Glomerular endothelial cell (primary cell): ENCODE measurements around the gene PTPRD. TPM values are rescaled to one million over a fixed set of nuclear protein-coding genes. Genes with fewer than 3 reads are reported as not detected.
A peak's percentile ranks its signal among the peaks of the same experiment; 100 is the strongest.

Experiments used
- DNase-seq: peaks from one replicate; pipeline ENCODE4 v3.0.0-alpha.2; 2011; ENCODE audit warnings: low read depth, low spot score; ENCODE audit errors: extremely low read depth
- total RNA-seq: library from RNA; depleted of rRNA; stranded (reverse); fragments of >200 nt; gene quantifications from 2 replicates; pipeline ENCODE4 v1.2.3, GENCODE V29; 2015

PTPRD gene
- total RNA-seq, 1 donor from 2014 or later: 4.1 TPM

DNA sequence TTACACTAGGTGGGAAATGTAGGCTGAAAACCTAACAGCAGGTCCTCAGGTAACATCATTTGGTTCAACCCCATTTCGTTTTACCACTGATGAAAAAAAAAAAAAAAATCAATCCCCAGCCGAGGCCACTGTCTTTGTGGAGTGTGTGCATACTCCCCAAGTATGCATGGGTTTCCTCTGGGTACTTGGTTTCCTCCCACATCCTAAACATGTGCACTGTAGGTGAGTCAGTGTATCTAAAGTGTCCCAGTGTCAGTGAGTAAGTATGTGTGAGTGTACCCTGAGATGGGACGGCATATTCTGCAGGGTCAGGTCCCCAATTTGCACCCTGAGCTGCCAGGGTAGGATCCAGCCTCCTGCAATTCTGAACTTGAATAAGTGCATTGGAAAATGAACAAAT lies 1846.7 kb downstream of the PTPRD start:
- DNase-seq: no peak

DNA sequence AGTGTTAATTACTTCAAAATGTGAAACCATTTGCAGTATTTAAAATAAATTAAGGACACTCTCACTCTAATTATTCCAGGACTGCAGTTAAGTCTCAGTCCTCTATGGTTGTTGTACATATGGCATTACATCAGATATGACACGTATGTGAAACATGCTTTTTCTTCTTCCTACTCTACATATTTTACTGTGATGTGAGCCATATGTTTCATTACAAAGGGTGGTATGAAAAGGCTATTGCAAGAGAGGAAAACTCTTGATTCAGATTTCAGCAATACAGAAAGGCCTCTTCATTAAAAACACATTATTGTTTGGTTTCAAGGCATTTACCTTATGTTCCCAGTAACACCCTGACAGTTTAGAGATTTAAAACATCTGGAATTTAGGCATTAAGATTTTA lies 1848.8 kb downstream of the PTPRD start:
- DNase-seq: no peak

DNA sequence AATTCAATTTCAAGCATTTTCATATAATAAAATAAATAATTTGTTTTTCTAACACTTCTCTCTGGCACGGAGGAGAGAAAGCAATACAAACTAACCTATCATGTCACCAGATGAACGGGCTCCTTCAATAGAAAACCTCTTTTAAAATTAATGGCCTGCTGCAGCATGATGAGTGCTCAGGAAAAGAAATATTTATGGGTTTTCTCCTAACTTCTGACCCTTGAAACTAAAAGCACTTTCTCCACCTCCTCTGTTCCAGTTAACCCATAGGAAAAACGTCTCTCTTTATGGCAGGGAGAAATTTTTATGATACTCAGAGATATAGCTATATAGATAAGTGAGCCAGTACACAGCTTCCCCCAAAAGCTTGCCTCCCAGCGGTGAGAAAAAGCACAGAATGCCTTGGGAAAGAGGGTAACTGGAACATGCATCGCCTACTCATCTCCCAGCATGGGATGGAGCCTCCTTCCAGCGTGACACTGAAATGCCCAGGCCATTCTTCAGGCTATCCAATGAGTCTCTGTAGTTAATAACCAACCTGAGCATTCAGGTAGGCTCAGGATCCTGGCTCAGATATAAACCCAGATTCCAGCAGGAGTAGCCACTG lies 1850.2 kb downstream of the PTPRD start:
- DNase-seq: no peak

DNA sequence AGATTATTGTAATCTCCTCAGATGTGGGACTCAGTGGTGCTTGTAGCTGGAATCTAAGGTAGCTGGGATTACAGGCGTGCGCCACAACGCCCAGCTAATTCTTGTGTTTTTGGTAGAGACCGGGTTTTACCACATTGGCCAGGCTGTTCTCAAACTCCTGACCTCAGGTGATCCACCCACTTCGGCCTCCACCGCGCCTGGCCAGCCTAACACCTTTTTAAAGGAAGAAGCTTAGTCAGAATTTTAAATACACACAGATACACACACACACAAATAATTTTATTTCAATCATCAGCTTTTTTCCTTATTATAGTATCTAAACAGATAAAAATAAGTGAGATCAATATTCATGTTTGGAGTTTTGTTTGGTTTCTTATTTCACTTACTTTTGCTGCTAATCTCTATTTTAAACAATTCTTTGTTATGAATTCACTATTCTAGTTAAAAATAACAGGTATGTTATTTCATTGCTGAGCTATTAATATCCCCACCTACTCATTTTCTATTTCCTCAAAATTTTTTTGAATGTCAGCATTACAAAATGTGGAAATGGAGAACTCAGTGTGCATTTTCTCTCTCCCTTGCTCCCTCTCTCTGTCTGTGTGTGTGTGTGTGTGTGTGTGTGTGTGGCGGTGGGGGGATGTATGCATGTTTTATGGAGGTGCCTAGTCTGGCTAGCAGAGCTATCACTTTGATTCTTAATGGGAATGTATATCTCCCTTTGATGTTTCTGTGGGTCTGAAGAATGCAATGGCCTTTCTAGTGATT lies 1852.6 kb downstream of the PTPRD start:
- no peak for DNase-seq

DNA sequence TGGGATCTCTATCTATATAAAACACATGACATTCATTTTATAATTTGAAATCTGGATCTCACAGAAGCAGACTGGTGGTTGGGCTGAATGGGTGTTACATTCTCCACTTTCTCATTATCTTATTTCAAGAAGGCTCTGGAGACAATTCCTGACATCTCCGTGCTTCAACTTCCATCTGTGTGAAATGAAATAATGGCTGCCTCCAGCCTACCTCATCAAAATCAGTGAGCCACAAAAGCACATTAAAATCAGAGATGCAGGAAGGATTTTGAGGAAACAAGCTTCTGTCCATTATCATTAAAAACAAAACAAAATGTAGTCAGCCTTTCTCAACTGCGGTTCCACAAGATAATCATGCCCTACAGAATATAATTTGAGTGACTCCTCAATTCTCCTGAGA lies 1854.9 kb downstream of the PTPRD start:
- no peak for DNase-seq

DNA sequence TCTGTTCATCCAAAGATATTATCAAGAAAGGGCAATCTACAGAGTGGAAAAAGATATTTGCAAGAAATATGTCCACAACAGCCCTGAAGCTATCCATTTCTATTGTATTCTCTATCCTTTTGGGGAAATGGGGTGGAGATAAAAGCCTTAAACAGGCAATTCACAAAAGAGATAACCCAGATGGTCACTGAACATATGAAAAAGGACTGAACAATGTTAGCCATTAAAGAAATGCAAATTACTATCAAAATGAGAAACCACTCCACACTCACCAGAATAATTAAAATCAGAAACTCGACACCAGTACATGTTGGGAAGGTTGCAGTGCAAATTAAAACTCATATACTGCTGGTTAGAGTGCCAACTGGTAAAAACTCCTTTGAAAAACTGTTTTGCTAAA lies 1858.1 kb downstream of the PTPRD start:
- DNase-seq: no peak

DNA sequence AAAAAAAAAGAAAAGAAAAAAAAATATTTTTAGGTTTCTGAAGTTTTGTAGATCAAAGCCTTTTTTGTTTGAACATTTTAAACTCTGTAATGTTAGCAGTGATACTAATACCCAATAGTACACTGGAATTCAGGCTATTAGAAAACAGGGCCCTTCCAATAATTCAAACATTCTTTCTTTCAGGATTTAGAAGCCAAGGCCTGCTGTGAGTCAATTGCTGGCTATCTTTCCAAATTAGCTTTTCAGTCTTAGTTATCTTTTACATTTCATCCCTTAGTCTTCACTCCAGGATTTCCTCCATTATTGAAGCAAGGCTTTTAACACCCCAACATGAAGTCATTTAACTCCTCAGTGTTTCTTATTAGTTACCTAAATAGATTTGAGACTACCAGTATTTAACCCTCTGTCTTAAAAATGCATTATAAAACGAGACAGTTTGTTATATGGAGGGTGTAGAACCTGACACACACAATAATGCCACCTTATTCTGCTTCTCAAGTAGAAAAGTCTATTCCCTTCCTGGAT lies 1861.3 kb downstream of the PTPRD start:
- DNase-seq: no peak

DNA sequence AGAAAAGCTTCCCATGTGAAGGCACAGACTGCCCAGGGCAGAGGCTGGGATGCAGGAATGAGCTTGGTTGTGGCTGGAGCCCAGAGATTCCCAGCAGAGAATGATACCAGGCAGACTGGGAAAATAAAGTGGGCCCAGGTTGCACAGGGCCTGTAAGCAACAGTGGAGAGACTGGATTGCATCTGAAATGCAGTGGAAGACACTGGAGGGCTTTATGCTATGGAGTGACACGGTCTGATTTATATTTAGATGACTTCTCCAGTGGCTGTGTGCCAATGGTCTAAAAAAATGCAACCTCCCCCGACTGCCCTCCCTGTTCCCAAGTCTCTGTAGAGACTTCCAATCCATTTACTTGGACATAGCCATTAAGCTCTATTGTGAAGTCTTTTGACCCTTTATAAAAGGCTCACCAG lies 1862.2 kb downstream of the PTPRD start:
- no peak for DNase-seq

DNA sequence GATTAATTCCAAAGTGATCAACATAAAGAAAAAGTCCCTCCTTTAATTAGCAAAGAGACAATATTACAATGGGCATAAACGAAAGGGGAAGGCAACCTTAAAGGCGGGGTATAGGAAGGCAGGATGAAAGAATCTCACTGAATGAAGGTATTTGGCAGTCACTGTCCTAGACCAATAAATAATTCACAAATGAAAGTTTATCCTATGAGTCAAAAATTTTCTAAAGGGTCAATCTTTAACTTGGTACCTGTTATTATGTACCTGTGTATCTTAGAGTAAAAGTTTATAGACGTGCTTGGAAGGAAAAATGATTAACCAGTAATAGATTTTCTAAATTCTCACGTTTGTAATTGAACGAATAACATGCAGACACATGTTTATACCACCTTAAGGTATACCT lies 1867.5 kb downstream of the PTPRD start:
- no peak for DNase-seq

DNA sequence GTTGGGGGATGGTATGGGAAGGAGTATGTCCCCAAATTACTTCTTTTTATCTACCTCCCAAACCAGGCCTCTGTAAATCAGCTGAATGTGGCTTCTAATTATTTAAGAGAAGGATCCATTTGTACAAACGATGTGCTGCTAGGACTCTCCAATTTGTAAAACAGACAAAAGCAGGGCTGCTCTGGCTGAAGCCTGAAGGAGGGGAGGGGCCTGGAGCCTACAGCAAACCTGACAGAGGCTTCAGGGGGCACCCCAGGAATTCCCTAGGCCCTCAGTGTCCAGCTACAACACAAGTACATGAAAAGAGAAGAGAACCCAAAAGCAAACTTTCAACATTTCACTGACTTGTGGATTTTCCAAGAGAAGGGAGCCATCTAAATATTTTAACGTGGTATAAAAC lies 1873.9 kb downstream of the PTPRD start:
- no peak for DNase-seq

DNA sequence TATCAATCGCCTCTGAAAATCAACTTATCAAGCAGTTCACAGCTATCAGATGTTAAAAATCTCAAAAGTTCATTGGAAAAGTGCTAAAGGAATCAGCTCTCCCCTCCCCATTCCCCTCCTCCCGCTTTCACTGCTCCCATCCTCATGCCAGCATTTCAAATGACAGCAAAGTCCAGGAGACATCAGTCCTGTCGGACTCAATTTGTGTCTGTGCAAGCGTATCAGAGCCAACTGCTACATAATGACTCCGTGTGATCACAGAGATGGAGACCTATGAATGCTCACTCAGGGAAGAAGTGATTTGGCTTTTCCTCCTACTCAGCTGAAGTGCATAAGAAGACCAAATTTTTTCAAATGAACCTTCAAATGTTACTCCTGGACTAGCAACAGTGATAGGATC lies 1876.0 kb downstream of the PTPRD start:
- no peak for DNase-seq

DNA sequence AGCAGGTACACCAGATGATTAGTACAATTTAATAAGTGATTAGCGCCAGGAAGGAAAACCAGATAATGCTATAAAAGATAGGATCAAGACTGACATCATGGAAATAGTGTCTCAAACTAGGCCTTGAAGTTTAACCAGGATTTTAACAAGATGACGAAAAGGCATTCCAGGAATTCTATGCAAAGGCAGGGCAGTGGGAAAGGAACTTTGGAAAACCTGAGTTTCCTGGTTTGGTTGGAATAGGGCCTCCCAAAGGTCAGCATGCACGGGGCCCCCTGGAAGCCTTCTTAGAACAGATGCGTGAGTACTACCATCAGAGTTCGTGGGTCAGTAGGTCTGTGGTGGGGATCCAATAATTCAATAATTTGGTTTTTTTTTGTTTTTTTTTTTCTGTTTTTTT lies 1878.0 kb downstream of the PTPRD start:
- peak; percentile 58 for DNase-seq

DNA sequence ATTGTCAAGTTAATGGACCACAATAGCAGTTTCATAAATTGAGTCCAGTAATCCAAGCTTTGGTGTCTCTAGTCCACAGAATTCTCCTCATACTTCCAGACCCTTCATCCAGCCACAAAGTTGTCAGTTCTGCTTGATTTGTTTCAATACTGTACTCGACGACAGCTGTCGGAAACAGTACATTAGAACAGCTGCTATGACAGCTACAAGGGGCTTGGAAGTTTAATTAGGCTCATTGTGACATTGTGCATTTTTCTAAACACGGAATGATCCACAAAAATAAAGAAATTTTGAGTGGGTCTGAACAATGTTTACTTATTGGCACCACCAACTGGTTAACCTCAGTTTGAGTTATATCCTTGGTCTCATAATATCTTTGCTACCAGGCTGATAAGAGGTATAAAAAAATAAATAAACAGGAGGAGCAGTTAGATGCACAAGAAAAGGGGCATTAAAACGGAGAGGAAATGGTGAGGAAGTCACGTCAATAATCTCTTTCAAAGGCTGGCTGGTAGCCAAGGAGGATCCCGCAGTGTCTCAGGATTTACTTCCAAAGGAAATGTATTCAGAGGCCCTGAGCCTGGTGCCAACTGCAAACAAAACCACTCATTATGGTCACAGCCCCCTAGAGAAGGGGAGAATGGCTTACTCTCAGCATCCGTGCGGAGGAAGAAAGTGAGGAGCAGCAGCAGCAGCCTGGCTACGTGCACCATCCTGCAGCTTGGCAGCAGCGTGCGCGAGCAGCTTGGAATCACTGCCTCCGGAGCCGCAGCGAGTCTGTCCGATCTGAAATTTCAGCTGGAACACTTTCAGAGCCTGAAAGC lies 1879.5 kb downstream of the PTPRD start:
- no peak for DNase-seq

DNA sequence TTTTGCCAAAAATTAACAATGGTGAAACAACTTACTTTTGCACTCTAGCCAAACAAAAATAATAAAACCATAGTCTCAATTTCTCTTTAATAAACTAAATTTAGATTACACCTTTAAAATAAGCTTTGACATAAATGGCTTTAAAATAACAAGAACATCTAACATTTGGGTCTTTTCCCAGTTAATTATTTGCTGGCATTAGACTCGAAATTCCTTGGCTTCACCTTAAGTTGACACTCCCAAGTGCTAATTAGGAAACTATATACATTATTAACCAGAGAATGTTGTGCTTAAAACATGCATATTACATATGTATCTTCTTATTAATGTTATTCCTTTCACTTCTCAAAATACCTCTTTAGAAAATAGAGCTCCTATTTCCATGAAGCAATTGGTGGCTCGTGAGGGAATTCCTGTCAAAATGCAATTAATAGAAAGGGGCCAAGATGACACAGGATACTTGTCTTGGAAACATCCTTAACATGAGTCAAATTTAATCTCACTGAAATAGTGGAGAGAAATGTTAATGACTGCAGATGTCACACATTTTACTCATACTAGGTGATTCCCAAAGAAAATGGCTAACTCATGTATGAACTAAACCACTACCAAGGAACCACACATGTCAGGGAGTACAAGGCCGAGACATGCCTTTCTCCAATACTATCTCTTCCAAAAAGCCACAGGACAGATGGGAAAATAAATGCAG lies 1880.3 kb downstream of the PTPRD start:
- DNase-seq: no peak

DNA sequence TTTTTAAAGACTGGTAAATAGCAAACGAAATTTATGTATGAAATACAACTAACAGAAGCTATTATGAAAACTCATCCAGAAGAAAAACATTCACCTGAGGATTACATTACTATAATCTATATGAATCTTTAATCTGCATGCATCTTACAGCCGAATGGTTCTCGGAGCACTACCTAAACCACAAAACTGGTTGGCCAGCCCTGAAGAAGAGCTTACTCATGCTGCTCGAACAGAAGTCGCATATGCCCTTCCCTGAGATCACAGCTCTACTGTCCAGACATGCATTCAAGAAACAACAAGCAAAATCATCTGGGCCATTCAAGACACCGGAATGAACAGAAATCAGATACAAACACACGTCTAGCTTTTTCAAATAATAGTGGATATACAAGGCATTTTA lies 1882.2 kb downstream of the PTPRD start:
- no peak for DNase-seq

DNA sequence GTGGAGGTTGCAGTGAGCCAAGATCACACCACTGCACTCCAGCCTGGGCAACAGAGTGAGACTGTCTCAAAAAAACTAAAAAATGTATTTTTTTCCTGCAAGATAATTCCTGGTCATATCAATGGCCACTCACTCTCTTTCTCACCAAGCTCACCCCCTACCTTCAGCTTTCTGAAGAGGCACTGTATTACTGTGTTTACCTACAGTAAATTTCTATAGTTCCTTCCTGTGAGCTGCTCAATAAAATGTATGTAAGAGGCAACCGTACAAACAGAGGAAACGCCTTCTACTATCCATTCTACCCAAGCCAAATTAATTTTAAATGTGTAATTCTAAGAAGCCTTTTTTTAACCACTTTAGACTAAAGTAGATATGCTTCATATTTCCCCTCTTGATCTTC lies 1883.9 kb downstream of the PTPRD start:
- DNase-seq: no peak

DNA sequence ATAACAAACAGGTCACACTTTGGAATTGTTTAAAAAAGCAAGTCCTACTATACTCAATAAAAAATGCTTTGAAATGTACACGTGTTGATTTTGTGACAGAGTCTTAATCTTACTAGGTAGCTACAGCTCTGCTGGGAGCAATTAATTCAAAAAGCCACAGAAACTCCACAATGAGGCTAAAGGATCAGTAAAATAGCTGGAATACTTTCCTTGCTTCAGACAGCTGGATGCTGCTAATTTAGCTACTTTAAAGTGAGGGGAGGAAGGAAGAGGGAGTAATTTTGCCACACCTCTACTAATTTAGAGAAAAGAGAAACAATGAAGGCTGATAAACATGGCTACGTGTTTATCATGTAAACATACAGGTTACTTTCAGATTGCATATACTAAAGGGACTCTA lies 1885.6 kb downstream of the PTPRD start:
- DNase-seq: no peak

DNA sequence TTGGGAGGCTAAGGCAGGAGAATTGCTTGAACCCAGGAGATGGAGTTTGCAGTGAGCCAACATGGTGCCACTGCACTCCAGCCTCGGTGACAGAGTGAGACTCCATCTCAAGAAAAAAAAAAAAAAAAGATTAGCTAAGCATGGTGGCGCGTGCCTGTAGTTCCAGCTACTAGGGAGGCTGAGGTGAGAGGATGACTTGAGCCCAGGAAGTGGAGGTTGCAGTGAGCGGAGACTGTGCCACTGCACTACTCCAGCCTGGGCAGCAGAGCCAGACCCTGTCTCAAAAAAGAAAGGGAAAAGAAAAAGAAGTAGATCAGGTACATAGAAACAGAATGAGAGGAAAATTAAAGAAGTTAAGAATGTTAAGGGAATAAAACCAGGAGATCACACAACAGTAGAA lies 1886.1 kb downstream of the PTPRD start:
- DNase-seq: no peak

DNA sequence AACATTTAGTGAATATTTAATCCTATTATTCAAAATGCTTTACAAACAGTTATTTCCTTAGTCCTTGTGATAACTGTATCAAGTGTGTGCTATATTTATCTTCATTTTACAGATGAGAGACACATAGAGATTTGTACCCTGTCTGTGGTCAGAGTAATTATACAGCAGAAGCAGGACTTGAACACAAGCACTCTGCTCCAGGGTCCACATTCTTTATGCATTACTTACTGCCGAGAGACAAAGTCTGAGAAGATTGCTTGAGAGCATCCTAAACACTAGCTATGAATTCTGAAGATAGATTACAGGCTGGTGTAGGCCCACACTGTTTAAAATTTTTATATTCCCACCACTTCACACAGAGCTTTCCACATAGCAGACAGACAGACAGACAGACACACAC lies 1887.2 kb downstream of the PTPRD start:
- no peak for DNase-seq

DNA sequence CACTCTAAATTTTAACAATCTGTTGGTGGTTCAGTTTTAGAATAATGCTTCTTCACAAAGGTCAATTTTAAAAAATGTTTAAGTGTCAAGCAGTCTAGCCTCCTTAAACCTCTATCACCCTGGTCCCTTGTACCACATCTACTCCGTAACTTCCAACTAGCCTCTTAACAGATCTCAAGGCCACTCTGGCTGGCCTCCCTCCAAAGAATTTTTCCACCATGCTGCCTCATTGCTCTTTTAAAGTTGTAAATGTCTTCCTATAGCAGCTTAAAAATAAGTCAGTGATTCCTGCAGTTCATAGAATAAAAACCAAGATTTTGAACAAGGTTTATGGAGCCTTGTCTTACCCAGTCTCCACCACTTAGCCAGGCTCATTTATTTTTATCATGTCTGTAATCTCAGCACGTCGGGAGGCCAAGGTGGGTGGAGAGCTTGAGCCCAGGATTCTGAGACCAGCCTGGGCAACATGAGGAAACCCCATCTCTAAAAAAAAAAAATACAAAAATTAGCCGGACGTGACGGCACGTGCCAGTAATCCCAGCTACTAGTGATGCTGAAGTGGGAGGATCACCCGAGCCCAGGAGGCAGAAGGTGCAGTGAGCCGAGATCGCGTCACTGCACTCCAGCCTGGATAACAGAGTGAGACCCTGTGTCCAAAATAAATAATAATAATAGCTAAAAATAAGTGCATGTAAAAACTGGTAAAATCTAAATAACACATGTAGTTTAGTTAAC lies 1888.4 kb downstream of the PTPRD start:
- no peak for DNase-seq
